ACHN (cell line): ENCODE results near the gene SLC38A3.

Experiments used
- DNase-seq: peaks from one replicate; pipeline ENCODE4 v3.0.0-alpha.2; 2015
- in situ Hi-C: cut with HindIII; loops from 2 replicates; pipeline ENCODE4 v1.10.0; 2017; ENCODE audit warnings: low sequenced_read_pairs, low pct_ligation_motif_present, low pct_unique_long_range_greater_than_20kb

The SLC38A3 gene

DNA sequence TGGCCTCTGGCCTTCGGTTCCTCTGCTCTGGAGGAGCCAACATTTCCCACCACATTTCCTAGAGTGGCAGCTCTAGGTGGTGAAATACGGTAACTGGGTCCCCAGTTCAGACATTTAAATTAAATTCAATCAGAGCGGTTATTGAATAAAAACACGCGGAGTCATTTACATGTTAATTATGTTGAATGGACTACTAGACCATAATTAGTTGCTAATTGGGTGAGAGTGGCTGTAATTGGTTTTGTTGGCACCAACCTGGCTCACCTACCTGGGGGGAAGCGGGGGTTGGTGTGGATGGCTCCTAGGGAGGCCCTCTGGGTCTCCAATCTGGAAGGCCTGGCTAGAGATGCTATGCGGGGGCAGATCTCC is 37.2 kb upstream of the SLC38A3 start:
- in situ Hi-C loops = no loop called here
- no peak for DNase-seq

DNA sequence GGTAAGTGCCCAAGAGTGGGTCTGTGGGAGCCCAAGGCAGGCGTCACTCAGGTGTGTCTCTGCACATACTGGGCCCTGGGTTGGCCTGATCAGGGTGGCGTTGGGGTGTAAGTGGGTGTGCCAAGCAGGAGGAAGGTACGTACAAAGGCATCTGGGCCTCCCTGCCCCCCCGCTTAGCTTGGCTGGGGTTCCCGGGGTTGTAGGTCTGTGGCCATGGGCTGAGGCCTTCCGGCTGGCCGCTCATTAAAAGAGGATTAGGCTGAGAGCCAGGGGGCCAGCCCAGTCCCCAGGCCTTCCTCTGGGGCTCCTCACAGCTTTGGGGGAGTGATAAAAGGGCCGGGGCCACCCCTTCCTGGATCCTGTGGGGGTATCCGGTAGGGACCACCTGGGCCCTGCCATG is 36.7 kb upstream of the SLC38A3 start:
- in situ Hi-C loops = no loop called here
- no peak for DNase-seq

DNA sequence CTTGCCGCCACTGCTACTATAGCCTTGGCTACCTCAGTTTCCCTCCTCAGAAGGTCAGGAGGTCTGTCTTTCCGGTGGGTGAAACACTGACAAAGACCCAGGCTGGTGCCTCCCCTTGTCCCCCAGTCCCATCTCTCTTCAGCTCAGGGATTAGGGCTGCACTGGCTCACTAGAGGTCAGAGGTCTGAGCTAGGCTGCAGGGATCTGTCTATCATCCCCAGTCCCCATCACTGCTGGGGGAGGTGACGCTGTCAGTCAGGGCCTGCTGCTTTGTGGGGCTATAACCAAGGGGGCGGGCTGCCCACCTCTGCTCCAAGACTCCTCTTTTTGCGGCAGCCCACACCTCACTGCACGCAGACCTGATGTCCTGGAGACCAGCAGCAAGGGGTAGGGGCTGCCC is 36.3 kb upstream of the SLC38A3 start:
- in situ Hi-C loops = no loop called here
- DNase-seq = no peak

DNA sequence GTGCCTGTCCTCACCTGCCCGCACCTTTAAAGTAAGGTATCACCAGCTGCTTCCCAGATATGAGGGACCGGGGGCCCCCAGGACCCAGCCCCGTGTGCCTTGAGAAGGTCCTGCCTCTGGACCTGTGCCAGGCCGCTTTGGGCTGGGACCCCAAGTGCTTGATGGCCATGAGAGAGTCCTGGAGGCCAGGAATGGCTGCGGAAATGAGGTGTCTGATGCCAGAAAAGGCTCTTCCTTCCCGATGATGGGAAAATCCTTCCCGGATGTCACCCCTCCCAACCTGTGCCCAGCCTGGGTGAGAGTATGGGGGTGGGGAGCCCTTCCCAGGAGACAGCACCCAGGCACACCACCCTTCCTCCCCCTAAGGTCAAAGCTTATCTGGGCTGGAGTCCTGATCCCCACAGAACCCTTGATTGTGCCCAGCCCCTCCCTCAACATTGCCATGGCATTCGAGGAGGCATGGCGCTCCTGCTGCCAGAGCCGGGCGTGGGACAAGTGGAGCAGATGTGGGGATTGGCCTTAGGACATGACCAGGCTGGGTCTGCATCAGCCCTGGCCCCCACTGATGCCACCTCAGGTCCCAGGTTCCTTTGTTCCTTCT is 35.7 kb upstream of the SLC38A3 start:
- in situ Hi-C loops = no loop called here
- no peak for DNase-seq

DNA sequence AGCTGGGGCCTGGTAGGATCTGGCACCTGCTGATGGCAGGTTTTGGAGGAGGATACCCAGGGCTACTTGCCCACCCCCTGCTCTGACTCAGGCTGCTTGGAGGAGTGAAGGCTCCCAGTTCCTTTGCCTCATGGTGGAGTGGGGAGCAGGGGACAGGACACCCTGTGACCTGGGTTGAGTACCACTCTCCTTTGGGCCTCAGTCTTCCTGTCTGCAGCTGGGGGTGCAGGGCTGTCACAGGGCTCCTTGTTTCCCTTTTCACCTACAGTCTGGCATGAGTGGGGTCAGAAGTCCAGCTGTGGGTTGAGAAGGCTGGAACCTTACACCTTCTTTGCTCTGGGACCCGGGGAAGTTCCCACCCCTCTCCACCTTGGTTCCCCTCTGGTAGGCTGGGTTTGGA is 35.2 kb upstream of the SLC38A3 start:
- no peak for DNase-seq
- in situ Hi-C loops = no loop called here

DNA sequence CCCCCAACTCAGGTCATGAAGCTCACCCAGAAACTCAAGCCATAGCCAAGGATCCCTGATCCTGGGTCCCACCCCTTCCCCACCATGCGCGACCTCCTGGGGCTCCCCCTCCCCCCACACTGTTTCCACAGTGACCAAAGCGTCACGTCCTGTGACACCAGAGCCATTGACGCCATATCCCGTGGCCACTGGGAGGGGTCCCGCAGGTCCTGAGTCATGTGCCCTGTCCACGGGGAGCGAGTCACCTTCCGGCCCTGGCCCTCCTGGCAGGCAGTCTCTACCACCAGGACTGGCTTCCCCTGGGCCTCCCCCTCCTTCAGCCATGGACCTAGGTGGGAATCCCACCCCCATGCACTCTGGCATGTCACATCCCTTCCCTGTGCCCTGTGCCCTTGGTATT is 34.4 kb upstream of the SLC38A3 start:
- peak; percentile 69 for DNase-seq
- in situ Hi-C loops = no loop called here

DNA sequence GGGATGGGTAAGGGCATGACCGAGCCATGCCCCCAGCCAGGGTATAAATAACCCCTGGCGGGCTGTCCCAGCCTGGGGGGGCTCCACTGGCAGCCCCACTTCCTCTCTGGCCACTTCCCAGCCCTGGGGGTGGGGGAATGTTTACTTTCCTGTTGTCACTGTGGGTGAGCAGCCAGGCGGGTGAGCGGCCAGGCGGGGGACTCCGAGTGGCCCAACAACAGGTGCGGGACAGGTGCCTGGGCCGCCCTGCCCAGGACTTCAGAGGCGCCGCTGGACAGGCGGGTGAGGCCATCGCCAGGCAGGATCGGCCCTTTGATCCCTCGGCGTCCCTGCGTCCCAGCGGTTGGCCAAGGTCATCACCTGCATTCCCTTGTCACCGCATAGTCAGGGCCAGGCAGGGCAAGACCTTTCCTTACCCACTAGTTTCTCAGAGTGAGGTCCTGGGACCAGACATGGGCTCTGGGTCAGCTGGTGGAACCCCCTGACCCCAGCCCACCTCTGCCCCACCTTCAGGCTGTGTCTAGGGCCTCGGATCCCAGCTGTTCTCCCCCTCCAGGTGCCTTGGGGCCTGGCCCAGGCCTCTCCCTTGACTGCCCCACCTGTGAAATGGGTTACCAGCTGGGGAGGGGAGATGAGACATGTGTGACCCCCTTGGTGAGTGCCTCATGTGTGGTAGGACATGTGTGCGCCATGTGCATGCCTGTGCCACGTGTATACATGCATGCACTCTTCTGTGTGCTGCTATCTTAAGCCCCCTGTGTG is 33.4 kb upstream of the SLC38A3 start:
- DNase-seq = no peak
- in situ Hi-C loops = no loop called here

DNA sequence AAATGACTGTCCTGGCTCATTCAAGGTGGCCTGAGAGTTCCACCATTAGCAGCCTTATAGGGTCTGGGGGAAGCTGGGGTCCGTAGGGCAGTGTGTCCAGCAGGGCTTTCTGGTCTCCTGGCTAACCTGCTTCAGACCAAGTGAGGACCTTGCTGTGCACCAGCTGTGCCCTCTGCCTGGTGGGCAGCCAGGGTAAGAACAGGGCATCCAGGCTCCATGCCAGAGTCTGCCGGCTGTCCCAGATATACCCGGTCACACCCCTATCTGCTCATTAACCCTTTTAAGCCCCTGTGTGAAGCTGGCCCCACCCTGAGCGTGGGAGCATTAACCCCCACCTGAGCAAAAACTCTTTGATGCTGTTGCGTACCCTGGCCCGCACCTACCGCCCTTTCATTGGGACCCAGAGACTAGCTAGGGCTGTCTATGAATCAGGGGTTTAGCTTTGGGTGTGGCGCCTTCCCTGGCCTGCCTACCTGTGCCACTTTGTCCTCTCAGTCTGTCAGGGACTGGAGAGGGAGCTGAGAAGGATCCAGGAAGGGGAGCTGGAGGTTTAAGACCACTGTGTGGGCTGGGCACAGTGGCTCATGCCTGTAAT is 32.3 kb upstream of the SLC38A3 start:
- no peak for DNase-seq
- in situ Hi-C loops = no loop called here

DNA sequence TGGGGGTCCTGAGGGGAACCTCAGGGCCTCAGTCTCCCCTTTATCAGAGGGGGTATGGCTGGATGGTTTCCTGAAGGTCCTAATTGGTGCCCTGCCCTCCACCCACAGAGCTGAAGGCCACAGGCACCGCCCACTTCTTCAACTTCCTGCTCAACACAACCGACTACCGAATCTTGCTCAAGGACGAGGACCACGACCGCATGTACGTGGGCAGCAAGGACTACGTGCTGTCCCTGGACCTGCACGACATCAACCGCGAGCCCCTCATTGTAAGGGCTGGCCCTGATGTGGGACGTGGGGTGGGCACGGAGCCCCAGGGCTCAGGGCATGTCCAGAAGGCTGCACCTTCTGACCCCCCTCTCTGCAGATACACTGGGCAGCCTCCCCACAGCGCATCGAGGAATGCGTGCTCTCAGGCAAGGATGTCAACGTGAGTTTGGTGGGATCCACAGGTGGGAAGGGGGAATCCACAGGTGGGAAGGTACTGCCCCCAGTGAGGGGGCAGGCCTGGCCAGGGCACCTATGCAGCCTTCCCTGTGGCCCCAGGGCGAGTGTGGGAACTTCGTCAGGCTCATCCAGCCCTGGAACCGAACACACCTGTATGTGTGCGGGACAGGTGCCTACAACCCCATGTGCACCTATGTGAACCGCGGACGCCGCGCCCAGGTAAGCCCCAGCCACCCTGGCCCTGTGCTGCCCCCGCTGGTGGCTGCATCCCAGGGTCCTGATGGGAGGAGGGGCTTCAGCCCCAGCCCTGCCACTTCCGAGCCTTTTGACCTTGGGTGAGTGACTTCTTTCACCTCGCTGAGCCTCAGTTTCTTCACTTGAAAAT is 31.2 kb upstream of the SLC38A3 start:
- DNase-seq = no peak
- in situ Hi-C loops = no loop called here

DNA sequence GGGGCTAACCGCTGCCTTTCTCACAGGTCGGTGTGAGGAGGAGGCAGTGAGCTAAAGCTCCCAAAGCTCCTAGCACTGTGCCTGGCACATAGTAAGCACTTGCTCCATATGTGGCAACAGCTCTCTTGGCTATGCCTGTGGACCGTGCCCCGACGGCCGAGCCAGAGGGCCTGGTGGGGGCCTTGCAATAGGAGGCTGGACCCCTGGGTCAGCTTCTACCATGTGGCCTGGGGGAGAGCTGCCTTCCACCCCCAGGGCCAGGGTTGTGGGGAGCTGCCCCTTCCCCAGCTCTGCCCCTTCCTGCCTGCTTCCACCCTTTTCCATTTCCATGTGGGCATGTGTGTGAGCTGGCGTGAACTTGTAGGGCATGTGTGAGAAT is 30.6 kb upstream of the SLC38A3 start:
- in situ Hi-C loops = no loop called here

DNA sequence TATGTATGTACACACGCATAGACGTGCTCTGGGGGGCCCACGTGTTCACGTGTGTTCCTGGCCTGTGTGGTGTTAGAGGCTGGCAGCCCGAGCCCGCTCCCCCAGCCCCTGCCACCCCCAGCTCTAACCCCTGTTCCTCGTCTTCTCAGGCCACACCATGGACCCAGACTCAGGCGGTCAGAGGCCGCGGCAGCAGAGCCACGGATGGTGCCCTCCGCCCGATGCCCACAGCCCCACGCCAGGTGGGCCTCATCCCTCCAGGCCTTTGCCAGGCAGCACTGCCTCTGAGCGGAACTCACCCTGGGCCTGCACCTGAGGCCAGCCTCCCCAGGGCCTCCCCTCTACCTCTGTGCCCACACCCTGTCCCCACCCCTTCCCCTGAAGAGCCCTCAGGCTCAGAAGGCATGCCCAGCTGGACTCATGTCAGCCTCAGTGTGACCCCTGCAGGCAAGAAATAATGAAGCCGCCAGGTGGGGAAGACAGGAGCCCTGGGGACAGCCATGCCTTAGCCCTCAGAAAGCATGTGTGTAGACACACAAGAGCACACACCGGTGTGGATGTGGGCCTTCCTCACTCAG is 30.0 kb upstream of the SLC38A3 start:
- in situ Hi-C loops = no loop called here
- DNase-seq = peak; percentile 16

More for the DNA sequence above, 30.6 kb upstream of the SLC38A3 start:
- DNase-seq = no peak

DNA sequence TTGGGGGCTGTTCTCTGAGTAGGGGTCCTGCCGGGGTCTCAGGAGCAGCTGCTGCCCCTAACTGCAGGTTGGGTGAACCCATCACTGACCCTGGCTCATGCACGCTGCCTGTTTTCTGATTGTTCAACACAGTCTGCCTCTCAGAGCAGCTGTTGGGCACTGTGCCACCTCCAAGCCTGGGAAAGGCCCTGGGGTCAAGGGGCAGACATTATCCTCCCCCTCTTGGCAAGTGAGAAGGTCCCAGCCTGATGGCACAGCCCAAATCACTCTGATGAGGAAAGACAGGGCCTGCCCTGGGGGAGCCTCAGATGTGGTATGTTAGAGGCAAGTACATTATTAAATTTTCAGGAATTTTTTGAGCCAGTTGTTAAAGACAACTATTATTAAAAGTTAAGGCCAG is 27.7 kb upstream of the SLC38A3 start:
- DNase-seq = no peak
- in situ Hi-C loops = no loop called here

DNA sequence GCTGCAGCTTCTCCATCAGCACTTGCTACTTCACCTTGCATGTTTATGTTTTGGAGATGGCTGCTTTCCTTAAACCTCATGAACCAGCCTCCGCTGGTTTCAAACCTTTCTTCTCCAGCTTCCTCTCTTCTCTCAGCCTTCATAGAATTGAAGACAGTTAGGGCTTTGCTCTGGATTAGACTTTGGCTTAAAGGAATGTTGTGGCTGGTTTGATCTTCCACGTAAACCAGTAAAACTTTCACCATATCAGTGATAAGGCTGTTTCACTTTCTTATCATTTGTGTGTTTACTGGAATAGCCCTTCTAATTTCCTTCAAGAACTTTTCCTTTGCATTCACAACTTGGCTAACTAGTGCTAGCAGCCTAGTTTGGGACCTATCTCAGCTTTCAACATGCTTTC is 25.4 kb upstream of the SLC38A3 start:
- no peak for DNase-seq
- in situ Hi-C loops = no loop called here

DNA sequence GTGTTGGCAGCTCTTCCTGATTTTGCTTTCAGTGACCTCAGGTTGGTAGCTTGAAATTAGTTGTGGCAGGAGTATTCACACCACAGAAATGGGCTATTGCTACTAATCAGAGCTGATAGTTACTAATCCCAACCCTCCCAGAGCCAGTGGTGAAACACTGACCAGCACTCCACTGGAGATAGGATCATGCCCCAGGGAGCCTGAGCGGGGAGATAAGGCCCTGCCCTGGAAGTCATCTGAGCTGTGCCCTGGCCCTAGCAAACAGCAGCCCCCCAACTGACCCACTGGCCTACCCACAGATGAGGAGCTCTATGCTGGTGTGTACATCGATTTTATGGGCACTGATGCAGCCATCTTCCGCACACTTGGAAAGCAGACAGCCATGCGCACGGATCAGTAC is 23.1 kb upstream of the SLC38A3 start:
- in situ Hi-C loops = no loop called here

DNA sequence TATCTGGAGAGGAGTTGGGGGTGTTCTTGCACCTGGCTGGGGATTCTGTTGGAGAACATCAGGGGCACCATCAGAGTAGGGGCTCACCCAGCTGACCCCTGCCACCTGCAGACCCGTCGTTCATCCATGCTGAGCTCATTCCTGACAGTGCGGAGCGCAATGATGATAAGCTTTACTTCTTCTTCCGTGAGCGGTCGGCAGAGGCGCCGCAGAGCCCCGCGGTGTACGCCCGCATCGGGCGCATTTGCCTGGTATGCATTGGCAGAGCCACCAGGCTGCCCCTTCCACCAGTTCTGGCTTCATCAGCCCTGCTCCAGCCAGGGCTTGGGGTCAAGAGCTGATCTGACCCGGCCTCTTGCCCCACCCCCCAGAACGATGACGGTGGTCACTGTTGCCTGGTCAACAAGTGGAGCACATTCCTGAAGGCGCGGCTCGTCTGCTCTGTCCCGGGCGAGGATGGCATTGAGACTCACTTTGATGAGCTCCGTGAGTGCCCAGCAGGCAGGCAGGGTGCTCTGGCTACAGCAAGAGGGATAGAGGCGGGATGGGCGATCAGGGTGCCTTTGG is 22.5 kb upstream of the SLC38A3 start:
- no peak for DNase-seq
- in situ Hi-C loops = no loop called here

More for the DNA sequence above, 23.1 kb upstream of the SLC38A3 start:
- DNase-seq = no peak

DNA sequence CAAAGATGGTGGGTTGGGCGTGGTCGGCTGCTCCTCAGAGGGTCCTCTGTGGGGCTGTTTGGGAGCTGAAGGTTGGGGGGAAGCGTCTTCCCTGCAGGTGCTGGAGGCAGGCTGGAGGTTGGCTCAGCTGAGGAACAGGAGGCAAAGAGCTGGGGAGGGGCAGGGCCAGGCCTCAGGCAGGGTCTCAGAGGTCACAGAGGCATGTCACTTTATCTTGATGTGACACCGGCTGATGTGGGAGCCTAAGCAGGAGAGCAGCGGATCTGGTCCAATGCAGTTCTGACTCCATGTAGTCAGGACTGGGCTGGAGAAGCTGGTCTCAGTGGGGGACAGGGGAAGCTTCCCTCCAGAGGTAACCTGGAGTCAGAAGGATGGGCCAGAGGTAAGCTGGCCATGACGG is 21.3 kb upstream of the SLC38A3 start:
- no peak for DNase-seq
- in situ Hi-C loops = no loop called here

DNA sequence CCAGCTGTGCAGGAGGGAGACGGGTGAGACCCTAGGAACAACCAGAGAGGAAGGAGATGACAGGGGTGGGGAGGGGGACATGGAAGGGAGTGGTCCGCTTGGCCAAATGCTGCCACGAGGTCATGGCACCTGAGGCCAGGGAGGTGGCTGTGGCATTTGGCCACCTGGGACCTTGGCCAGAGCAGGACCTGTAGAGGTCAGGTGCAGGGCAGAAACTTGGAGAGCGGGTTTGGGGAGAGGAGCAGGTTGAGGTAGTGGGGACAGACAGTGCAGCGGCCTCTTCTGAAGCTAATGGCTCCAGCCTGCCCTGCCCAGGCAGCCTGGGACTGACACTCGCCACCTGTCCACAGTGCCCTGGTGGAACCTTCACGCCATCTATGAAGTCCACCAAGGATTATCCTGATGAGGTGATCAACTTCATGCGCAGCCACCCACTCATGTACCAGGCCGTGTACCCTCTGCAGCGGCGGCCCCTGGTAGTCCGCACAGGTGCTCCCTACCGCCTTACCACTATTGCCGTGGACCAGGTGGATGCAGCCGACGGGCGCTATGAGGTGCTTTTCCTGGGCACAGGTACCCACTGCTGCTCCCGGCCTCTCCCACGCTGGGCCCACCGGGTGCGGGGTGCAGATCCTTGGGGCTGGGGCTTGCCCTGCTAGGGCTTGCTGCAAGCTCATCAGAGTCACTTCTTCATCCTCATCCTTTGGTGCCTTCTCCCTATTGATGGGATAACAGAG is 20.7 kb upstream of the SLC38A3 start:
- in situ Hi-C loops = no loop called here
- no peak for DNase-seq

DNA sequence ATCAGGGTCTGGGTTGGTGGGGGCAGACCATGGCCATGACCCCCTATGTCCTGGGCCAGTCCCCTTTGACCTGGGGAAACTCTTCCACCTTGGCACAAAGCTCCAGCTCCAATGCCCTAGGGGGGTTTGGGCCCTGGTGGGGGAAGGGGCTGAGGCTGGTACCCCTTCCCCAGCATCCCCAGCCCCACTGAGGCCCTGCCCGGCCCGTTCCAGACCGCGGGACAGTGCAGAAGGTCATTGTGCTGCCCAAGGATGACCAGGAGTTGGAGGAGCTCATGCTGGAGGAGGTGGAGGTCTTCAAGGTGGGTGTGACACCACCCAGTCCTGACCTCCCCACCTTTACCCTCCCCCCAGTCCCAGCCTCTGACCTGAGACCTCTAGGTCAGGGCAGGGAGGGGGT is 19.8 kb upstream of the SLC38A3 start:
- in situ Hi-C loops = no loop called here
- DNase-seq = no peak
